HG03558 (cell line): ENCODE measurements around the gene CAPRIN1.
"Not testable (repeated sequence)": the region's sequence is repeated elsewhere in the genome, so short reads cannot be mapped to it uniquely, and the experiment has no call there.

ENCODE experiments used
- ATAC-seq: cut with Tn5 transposase; IDR thresholded peaks from one replicate; pipeline ENCODE4 v1.9.1; 2021; ENCODE audit warnings: moderate number of reproducible peaks; ENCODE audit not compliant: unreplicated experiment; ENCODE audit errors: extremely low read depth

Gene CAPRIN1

GRCh38 chr11:34080609-34081008 lies 29.1 kb downstream of the CAPRIN1 start:
- ATAC-seq: no peak

- no peak for ATAC-seq
These were observed 33.1 kb downstream of the CAPRIN1 start for GRCh38 chr11:34084637-34085036.

GRCh38 chr11:34086554-34087283 lies 35.2 kb downstream of the CAPRIN1 start:
- ATAC-seq: no peak

GRCh38 chr11:34091825-34092224 lies 40.3 kb downstream of the CAPRIN1 start:
- ATAC-seq: no peak

- ATAC-seq: not testable (repeated sequence)
These were observed 43.4 kb downstream of the CAPRIN1 start for GRCh38 chr11:34094900-34095299.

GRCh38 chr11:34098813-34099212 lies 47.3 kb downstream of the CAPRIN1 start:
- ATAC-seq: no peak

GRCh38 chr11:34104680-34105078 lies 53.1 kb downstream of the CAPRIN1 start:
- ATAC-seq: no peak

GRCh38 chr11:34105079-34105956 lies 53.8 kb downstream of the CAPRIN1 start, which contains the start of gene NAT10:
Gene NAT10 (plus strand): TSS chr11:34105629. CDS start chr11:34108226, 2,597 bp downstream.
- peak; percentile 81 for ATAC-seq

- ATAC-seq: no peak
These were observed 54.5 kb downstream of the CAPRIN1 start for GRCh38 chr11:34105957-34106504.

- no peak for ATAC-seq
These were observed 60.3 kb downstream of the CAPRIN1 start for GRCh38 chr11:34111722-34112270.

- ATAC-seq: no peak
These were observed 62.5 kb downstream of the CAPRIN1 start for GRCh38 chr11:34114014-34114413.

GRCh38 chr11:34114471-34114870 lies 62.9 kb downstream of the CAPRIN1 start:
- ATAC-seq: no peak

GRCh38 chr11:34120651-34121050 lies 69.1 kb downstream of the CAPRIN1 start:
- no peak for ATAC-seq

GRCh38 chr11:34124885-34125668 lies 73.5 kb downstream of the CAPRIN1 start:
- ATAC-seq: no peak

GRCh38 chr11:34126959-34127848 lies 75.7 kb downstream of the CAPRIN1 start:
- ATAC-seq: no peak

- ATAC-seq: no peak
These were observed 77.3 kb downstream of the CAPRIN1 start for GRCh38 chr11:34128824-34129223.

GRCh38 chr11:34132261-34132965 lies 80.9 kb downstream of the CAPRIN1 start:
- ATAC-seq: no peak

GRCh38 chr11:34134765-34135164 lies 83.2 kb downstream of the CAPRIN1 start:
- ATAC-seq: no peak
